HepG2 (cell line): ENCODE data around the gene GALNT10.

Experiments
- EP300 ChIP-seq, 3 experiments: sonication (generic) in 1 of 3; formaldehyde crosslinking in 1 of 3; IDR thresholded peaks; 2 replicates each; pipeline versions ENCODE4 v1.5.1 to v1.6.1; 2011 to 2020; ENCODE audit warnings: low read depth in 2 of 3, low read length in 2 of 3, borderline replicate concordance in 1 of 3, improper control_type of control experiment in 1 of 3, mild to moderate bottlenecking in 1 of 3, missing genetic modification reagents in 1 of 3, moderate library complexity in 1 of 3
- FOXM1 ChIP-seq: sonication (generic); formaldehyde crosslinking; IDR thresholded peaks from 2 replicates; pipeline ENCODE4 v1.5.0; 2020; ENCODE audit warnings: missing genetic modification reagents
- KAT2B ChIP-seq: fragments of 150-350 bp; IDR thresholded peaks from 2 replicates; pipeline ENCODE4 v1.6.1; 2014; ENCODE audit warnings: low read depth, low read length, borderline replicate concordance
- PHF20 ChIP-seq: sonication (generic); formaldehyde crosslinking; IDR thresholded peaks from 2 replicates; pipeline ENCODE4 v1.5.0; 2020; ENCODE audit warnings: mild to moderate bottlenecking, missing genetic modification reagents
- RFX1 ChIP-seq: fragments of 450-650 bp; IDR thresholded peaks from 2 replicates; pipeline ENCODE4 v1.6.1; 2017
- ZNF383 ChIP-seq: sonication (generic); formaldehyde crosslinking; IDR thresholded peaks from 2 replicates; pipeline ENCODE4 v1.4.0; 2020; ENCODE audit warnings: missing genetic modification reagents, mild to moderate bottlenecking, borderline replicate concordance
- ZNF777 ChIP-seq: sonication (generic); formaldehyde crosslinking; IDR thresholded peaks from 2 replicates; pipeline ENCODE4 v1.4.0; 2020; ENCODE audit warnings: missing genetic modification reagents
- TF ChIP-seq, protein P1 (sequence below): sonication (generic); formaldehyde crosslinking; IDR thresholded peaks from 2 replicates; pipeline ENCODE4 v1.4.0; 2020; ENCODE audit warnings: mild to moderate bottlenecking, missing genetic modification reagents, borderline replicate concordance

DNA sequence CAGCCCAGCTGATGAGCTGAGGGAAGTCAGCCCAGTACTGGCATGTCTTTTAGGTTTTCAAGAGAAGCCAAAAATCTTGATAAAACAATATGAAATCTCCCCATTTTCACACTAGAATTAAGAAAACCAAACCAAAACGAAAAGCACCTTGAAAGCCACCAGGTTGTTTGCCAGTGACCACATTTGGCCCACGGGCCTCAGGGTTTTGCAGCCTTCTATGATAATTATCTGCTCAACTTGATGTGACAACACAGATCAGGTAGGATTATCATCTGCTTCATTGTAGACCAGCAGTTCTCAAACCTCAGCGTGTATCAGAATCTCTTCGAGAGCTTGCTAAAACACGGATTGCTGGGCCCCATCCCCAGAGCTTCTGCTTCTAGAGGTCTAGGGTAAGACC is 101.4 kb downstream of the GALNT10 start:
- TF ChIP-seq EP300 (IDR thresholded peaks at IDR 0.05; ENCODE audit: low read depth in 2 of 2, low read length in 2 of 2), result no peak
- TF ChIP-seq EP300 (CRISPR knock-in tag; IDR thresholded peaks at IDR 0.05; ENCODE audit: borderline replicate concordance), result no peak
- no peak for TF ChIP-seq ZNF777 (CRISPR knock-in tag)
- no peak for TF ChIP-seq RFX1
- no peak for TF ChIP-seq ZNF383 (CRISPR knock-in tag)
- no peak for TF ChIP-seq KAT2B
- TF ChIP-seq PHF20, result no peak
- TF ChIP-seq, protein P1, sequence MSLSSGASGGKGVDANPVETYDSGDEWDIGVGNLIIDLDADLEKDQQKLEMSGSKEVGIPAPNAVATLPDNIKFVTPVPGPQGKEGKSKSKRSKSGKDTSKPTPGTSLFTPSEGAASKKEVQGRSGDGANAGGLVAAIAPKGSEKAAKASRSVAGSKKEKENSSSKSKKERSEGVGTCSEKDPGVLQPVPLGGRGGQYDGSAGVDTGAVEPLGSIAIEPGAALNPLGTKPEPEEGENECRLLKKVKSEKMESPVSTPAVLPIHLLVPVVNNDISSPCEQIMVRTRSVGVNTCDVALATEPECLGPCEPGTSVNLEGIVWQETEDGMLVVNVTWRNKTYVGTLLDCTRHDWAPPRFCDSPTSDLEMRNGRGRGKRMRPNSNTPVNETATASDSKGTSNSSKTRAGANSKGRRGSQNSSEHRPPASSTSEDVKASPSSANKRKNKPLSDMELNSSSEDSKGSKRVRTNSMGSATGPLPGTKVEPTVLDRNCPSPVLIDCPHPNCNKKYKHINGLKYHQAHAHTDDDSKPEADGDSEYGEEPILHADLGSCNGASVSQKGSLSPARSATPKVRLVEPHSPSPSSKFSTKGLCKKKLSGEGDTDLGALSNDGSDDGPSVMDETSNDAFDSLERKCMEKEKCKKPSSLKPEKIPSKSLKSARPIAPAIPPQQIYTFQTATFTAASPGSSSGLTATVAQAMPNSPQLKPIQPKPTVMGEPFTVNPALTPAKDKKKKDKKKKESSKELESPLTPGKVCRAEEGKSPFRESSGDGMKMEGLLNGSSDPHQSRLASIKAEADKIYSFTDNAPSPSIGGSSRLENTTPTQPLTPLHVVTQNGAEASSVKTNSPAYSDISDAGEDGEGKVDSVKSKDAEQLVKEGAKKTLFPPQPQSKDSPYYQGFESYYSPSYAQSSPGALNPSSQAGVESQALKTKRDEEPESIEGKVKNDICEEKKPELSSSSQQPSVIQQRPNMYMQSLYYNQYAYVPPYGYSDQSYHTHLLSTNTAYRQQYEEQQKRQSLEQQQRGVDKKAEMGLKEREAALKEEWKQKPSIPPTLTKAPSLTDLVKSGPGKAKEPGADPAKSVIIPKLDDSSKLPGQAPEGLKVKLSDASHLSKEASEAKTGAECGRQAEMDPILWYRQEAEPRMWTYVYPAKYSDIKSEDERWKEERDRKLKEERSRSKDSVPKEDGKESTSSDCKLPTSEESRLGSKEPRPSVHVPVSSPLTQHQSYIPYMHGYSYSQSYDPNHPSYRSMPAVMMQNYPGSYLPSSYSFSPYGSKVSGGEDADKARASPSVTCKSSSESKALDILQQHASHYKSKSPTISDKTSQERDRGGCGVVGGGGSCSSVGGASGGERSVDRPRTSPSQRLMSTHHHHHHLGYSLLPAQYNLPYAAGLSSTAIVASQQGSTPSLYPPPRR, result no peak
- no peak for TF ChIP-seq FOXM1 (CRISPR knock-in tag)
